Fibroblast of lung (primary cell): ENCODE measurements around the gene C12orf43.

Experiments used
- EZH2 ChIP-seq: IDR thresholded peaks from 2 replicates; pipeline ENCODE4 v1.5.1; 2012; ENCODE audit warnings: low read length, control low read depth, mild to moderate bottlenecking; ENCODE audit errors: missing control alignments
- TF ChIP-seq, protein P1 (sequence below), 2 donors: IDR thresholded peaks in 1 of 2; conservative IDR thresholded peaks in 1 of 2; 1 replicate in 1 of 2; 2 replicates in 1 of 2; pipeline ENCODE4 v1.5.1; 2011 to 2012; ENCODE audit warnings: low read length in 2 of 2, control low read depth in 1 of 2, inconsistent platforms in 1 of 2, low read depth in 1 of 2, mild to moderate bottlenecking in 1 of 2

GRCh38 chr12:120997448-120997847, 18.8 kb downstream of the C12orf43 start:
- TF ChIP-seq, protein P1, sequence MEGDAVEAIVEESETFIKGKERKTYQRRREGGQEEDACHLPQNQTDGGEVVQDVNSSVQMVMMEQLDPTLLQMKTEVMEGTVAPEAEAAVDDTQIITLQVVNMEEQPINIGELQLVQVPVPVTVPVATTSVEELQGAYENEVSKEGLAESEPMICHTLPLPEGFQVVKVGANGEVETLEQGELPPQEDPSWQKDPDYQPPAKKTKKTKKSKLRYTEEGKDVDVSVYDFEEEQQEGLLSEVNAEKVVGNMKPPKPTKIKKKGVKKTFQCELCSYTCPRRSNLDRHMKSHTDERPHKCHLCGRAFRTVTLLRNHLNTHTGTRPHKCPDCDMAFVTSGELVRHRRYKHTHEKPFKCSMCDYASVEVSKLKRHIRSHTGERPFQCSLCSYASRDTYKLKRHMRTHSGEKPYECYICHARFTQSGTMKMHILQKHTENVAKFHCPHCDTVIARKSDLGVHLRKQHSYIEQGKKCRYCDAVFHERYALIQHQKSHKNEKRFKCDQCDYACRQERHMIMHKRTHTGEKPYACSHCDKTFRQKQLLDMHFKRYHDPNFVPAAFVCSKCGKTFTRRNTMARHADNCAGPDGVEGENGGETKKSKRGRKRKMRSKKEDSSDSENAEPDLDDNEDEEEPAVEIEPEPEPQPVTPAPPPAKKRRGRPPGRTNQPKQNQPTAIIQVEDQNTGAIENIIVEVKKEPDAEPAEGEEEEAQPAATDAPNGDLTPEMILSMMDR (conservative IDR thresholded peaks at IDR 0.05 in 1 of 2, IDR thresholded peaks at IDR 0.05 in 1 of 2; ENCODE audit: low read depth in 1 of 2, low read length in 2 of 2): no peak
- TF ChIP-seq EZH2: no peak
